Lower leg skin (tissue), 4 donors: Measurements from ENCODE around the gene NOTCH2NLA. TPM values are rescaled to one million over a fixed set of nuclear protein-coding genes. Genes with fewer than 3 reads are reported as not detected.
A peak's percentile ranks its signal among the peaks of the same experiment; 100 is the strongest.
"Not testable (repeated sequence)": the region's sequence is repeated elsewhere in the genome, so short reads cannot be mapped to it uniquely, and the experiment has no call there.

Experiments used
- DNase-seq, 2 donors: peaks; one replicate each; pipeline ENCODE4 v3.0.0-alpha.2; 2019; ENCODE audit warnings: low spot score in 2 of 2
- H3K4me3 ChIP-seq: fragments of 200-600 bp; sonication (generic); 2 replicates; pipeline ENCODE4 v1.5.1; 2017; ENCODE audit warnings: mild to moderate bottlenecking, low read depth; ENCODE audit not compliant: poor library complexity, severe bottlenecking
- WGBS, 2 donors: methylation state at CpG; one replicate each; pipeline ENCODE4 v1.1.5; 2018; 5-methylcytosine and 5-hydroxymethylcytosine counted together
- intact Hi-C: fragments of 100-400 bp; cut with DNase I; formaldehyde crosslinking; loops from one replicate; pipeline ENCODE4 v1.15.0; 2023; ENCODE audit warnings: low total_unique reads
- total RNA-seq, 4 donors: library from RNA; depleted of rRNA; stranded (reverse); fragments of >200 nt; gene quantifications; one replicate each; pipeline ENCODE4 v1.1.0, GENCODE V29; 2016

The NOTCH2NLA gene
- total RNA-seq, 4 donors from 2014 or later: 71.6 to 92.9 (median 83.8) TPM

DNA sequence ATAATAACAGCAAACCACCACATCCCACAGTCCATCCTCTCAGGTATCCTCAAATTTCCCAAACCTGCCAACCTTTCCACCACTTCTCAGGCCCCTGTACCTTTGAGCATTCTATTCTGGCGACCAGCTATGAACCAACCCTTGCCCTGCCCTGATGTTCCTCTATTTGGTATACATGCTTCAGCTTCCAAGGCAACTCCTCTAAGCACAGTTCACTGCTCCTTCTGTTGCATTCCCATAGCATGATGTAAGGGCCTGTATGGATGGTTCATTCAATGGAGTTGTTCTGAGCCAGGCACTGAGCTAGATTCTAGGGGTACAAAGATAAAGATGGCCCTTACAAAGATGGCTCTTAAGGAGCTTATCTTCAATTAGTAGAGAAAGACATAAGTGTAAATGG, 22.7 kb upstream of the NOTCH2NLA start:
- DNase-seq, intact Hi-C loops, H3K4me3 ChIP-seq: not testable (repeated sequence)
- no CpG with 5 or more reads among the region's 1 CpG for WGBS, 2 donors

DNA sequence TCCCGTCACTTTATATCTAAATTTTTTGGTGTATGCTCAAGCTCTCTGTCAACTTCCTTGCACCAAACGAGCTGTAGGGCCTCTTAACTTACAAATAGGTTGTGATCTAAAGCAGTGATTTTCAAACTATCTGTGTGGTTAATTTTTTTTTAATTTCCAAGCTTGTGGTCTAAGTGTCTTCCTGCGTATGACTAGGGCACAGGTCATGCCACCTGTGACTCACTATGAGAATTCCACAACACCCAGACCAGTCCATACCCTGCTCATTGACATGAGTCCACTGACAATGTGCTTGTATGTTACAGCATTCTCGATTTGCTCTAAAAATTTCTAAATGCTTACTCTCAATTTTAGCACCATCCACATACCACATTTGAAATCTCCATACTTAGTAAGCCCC, 19.8 kb upstream of the NOTCH2NLA start:
- no CpG with 5 or more reads among the region's 4 CpGs for WGBS, 2 donors
- intact Hi-C loops, DNase-seq, H3K4me3 ChIP-seq: not testable (repeated sequence)

DNA sequence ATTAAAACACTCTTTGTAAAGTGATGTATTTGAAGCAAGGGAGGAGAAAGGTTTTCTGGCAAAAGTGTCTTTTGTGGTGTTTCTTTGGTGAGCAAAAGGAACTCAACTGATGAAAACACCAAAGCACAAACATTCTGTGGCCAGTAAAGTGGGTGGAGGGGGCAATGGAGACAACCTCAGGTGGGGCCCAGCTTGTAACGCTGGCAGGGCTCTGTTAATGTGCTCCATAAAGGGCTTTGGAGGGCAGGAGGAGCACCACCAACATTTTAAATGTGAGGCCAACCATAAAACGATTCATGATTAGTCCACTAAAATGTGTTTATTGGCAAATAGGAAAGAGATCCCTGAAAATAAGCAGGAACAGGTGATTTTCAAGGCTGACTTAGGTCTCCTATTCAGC, 7.8 kb upstream of the NOTCH2NLA start:
- intact Hi-C loops, H3K4me3 ChIP-seq, DNase-seq: not testable (repeated sequence)
- WGBS, 2 donors: no CpG with 5 or more reads among the region's 2 CpGs

DNA sequence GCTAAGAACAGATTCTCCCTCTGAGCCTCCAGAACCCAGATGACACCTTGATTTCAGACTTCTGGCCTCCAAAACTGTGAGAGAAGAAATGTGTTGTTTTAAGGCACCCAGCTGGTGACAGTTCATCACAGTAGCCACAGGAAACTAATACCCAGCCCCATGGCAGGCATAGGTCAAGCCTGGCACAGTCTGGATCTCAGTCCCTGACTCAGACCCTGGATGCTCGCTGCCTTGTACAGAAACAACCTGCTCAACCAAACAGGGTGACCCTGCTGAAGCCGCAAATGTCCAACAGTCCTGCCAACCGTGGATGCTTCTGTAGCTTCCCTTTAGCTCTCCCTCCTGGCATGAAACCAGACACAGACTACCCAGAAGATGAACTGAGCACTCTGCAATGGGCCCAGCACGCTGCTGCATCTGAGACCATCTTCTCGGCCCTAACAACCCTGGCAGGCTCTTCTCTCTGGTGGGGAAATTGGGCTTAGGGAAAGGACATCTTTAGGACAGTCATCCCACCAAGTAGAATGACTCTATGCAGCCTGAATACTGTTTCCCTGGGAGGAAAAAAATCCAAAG, 7.3 kb upstream of the NOTCH2NLA start:
- DNase-seq, intact Hi-C loops, H3K4me3 ChIP-seq: not testable (repeated sequence)
- WGBS, 2 donors: no CpG with 5 or more reads among the region's 5 CpGs

DNA sequence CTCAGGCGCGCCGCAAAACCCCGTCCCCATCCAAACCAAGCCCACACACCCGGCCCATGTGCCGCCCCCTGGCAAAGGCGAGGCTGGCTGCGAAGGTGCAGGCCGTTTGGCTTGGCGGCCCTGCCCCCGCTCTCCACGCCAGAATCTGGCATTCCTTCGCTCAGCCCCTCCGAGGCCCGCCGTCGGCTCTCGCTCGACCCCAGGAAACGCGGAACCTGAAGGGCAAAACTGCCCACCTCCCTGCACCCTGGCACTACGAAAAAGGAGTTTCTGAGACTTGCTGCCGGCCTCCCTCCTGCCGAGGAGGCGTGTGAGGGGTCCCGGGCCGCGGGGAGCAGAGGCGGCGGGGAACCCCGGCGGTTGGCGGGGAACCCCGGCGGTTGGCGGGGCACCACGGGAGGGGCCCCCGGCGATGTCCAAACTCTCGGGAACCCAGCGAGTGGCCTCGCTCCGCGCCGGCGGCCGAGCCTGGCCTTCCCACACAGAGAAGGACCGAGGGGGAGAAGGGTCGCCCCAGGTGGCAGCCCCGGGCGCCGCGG, 608 bp downstream of the NOTCH2NLA start:
- peak overlapping the region; percentile 85 for H3K4me3 ChIP-seq
- intact Hi-C loops: not testable (repeated sequence)
- 0 to 1% methylated on average over 4 to 17 of the region's 53 CpGs for WGBS, 2 donors
- DNase-seq: peak; percentile 19 to 37

DNA sequence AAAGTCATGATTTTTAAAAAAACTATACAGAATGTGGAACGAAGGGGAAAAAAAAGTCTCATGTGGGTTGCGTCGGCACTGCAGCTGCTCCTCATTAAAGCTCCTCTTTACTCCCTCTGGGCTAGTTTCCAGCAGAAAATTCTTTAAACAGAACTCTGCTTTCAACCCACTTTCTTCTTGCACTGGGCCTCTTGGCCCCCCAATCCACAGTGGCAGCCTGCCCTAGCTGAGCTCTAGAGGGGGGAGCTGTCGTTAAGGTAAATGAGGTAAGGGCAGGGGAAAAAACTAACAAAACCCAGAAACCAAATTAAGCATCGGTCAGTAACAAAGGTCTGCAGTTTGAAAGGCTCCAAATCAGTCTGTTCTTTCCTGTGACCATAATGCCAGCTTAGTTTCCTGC, 54.3 kb downstream of the NOTCH2NLA start:
- intact Hi-C loops, H3K4me3 ChIP-seq: not testable (repeated sequence)
- peak in 1 of 2 donors; percentile 71 for DNase-seq
- 0 to 14% methylated on average over 1 to 2 of the region's 5 CpGs for WGBS, 2 donors

DNA sequence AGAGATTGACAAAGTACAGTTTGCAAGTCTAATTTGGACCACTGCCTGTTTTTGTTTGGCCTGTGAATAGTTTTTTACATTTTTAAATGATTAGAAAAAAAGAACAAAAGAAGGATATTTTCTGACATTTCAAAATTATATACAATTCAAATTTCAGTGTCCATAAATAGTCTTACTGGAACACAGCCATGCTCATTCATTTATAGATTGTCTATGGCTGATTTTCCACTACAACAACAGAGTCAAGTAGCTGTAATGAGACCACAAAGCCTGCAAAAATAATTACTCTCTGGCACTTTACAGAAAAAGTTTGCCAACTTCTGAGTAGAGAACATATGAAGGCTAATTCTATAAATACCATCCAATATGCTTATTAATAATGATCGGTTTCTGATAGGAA, 61.1 kb downstream of the NOTCH2NLA start:
- intact Hi-C loops, DNase-seq, H3K4me3 ChIP-seq: not testable (repeated sequence)
- WGBS, 2 donors: no CpG with 5 or more reads among the region's 1 CpG

DNA sequence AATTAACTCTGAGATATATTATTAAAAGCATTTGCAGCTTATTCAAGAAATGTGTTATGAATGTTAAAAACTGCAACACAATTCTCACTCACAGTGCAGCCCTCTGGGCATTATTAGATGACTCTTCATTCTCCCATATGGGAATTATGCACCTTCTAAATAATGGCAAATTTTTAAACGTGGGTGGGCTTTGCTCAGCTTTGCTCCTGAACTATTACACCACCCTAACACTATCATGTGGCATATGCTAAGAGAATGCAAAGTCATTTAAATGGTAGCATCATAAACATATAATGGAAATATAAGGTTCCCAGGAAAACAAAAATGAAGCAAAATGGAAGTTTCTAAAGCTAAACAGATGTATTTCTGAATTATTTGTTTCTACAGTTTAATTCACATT, 61.5 kb downstream of the NOTCH2NLA start:
- WGBS, 2 donors: no CpG with 5 or more reads among the region's 1 CpG
- H3K4me3 ChIP-seq, DNase-seq, intact Hi-C loops: not testable (repeated sequence)

DNA sequence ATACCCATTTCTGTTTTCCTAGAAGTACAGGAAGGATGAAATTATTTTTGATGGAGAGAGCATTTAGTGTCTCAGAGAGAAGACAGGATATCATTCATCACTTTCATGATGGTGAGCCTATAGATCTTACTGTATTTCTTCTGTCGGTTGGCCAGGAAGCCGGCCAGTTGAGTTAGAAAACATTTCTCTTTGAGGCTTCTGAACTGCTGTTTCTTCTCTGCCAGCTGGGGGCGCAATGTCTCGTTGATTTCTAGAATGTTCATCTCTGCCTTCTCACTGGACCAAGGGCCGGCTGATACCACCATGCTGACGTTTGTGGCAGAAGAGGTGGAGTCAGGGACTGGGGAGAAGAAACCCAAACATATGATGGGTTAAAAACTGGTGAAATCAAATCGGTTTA, 84.4 kb downstream of the NOTCH2NLA start, which contains the start of gene NBPF10:
TSS of gene NBPF10 (minus strand) at position 340 of the 400 bp plus-strand sequence. CDS start at position 305, 35 bp downstream.
- WGBS, 2 donors: 0 to 4% methylated on average over 1 to 4 of the region's 7 CpGs
- intact Hi-C loops, H3K4me3 ChIP-seq, DNase-seq: not testable (repeated sequence)

Other genes starting within 250 kb of the NOTCH2NLA start
- 1,000 to 10,000 TPM; 2,445 to 6,877 (median 3,895) TPM for gene TXNIP, start 232.4 kb downstream of the NOTCH2NLA start, total RNA-seq
- gene HJV, start 207.3 kb downstream of the NOTCH2NLA start, total RNA-seq: not detected
- gene NBPF10, start 84.2 kb downstream of the NOTCH2NLA start, total RNA-seq: 1 to 10 TPM; 1.5 to 2.4 (median 1.9) TPM